Gastrocnemius medialis (tissue), 4 donors: Measurements from ENCODE around the gene TBC1D30. TPM values are rescaled to one million over a fixed set of nuclear protein-coding genes. Genes with fewer than 3 reads are reported as not detected.

Source experiments
- ATAC-seq, 2 donors: fragments of 150-250 bp; one replicate each; pipeline ENCODE4 v1.9.1; 2016
- DNase-seq, 2 donors: peaks; one replicate each; pipeline ENCODE4 v3.0.0-alpha.2; 2019
- H3K27ac ChIP-seq, 4 donors: fragments of 200-600 bp; sonication (generic); 1 replicate in 1 of 4; 2 replicates in 3 of 4; pipeline ENCODE4 v1.5.1; 2016 to 2018; ENCODE audit warnings: mild to moderate bottlenecking in 2 of 4, moderate library complexity in 1 of 4
- H3K27me3 ChIP-seq, 3 donors: fragments of 200-600 bp; sonication (generic) in 2 of 3; 1 replicate in 1 of 3; 2 replicates in 2 of 3; pipeline versions ENCODE4 v1.5.1 to v1.6.0; 2016 to 2019; ENCODE audit warnings: mild to moderate bottlenecking in 1 of 3, moderate library complexity in 1 of 3
- H3K36me3 ChIP-seq, 2 donors: fragments of 200-600 bp; sonication (generic) in 1 of 2; one replicate each; pipeline ENCODE4 v1.5.1; 2017 to 2018
- H3K4me1 ChIP-seq, 2 donors: fragments of 200-600 bp; sonication (generic) in 1 of 2; one replicate each; pipeline ENCODE4 v1.5.1; 2016 to 2017; ENCODE audit warnings: mild to moderate bottlenecking in 2 of 2
- H3K4me3 ChIP-seq, 4 donors: fragments of 200-600 bp; sonication (generic) in 3 of 4; 1 replicate in 1 of 4; 2 replicates in 3 of 4; pipeline ENCODE4 v1.5.1; 2016 to 2019; ENCODE audit warnings: mild to moderate bottlenecking in 2 of 4
- H3K9me3 ChIP-seq, 3 donors: fragments of 200-600 bp; sonication (generic) in 2 of 3; 1 replicate in 1 of 3; 2 replicates in 2 of 3; pipeline ENCODE4 v1.5.1; 2016 to 2019
- CTCF ChIP-seq, 5 experiments: fragments of 450-650 bp in 3 of 5; fragments of 200-600 bp in 2 of 5; sonication (generic) in 2 of 5; IDR thresholded peaks in 4 of 5; conservative IDR thresholded peaks in 1 of 5; 1 replicate in 4 of 5; 2 replicates in 1 of 5; pipeline ENCODE4 v1.5.1; 2016 to 2019; ENCODE audit warnings: antibody characterized with exemption in 5 of 5, mild to moderate bottlenecking in 3 of 5, moderate library complexity in 3 of 5
- POLR2A ChIP-seq, 2 donors: fragments of 450-650 bp; IDR thresholded peaks; one replicate each; pipeline ENCODE4 v1.6.1; 2017; ENCODE audit warnings: antibody characterized with exemption in 2 of 2, mild to moderate bottlenecking in 2 of 2, moderate library complexity in 2 of 2
- in situ Hi-C, 4 donors: fragments of 200-750 bp; cut with MboI; loops; one replicate each; pipeline versions ENCODE4 v1.15.0 to v1.8.0; 2017; ENCODE audit warnings: low sequenced_read_pairs in 4 of 4
- intact Hi-C: fragments of 100-400 bp; cut with DNase I; formaldehyde crosslinking; loops from one replicate; pipeline ENCODE4 v1.15.1; 2023; ENCODE audit warnings: low total_unique reads
- total RNA-seq, 4 donors: library from RNA; depleted of rRNA; stranded (reverse); fragments of >200 nt; gene quantifications; one replicate each; pipeline versions ENCODE4 v1.1.0 to v1.2.3, GENCODE V29; 2016

TBC1D30 gene
- total RNA-seq, 4 donors from 2014 or later: 0.07 to 3.8 (median 0.87) TPM

GRCh38 chr12:64810831-64811230 lies 13.6 kb upstream of the TBC1D30 start:
- no peak for DNase-seq
- H3K4me3 ChIP-seq: no peak overlapping the region
- intact Hi-C loops (no loop called here), in situ Hi-C loops (no loop called here)
- TF ChIP-seq CTCF (IDR thresholded peaks at IDR 0.05 in 4 of 5, conservative IDR thresholded peaks at IDR 0.05 in 1 of 5): no peak
- no peak for TF ChIP-seq POLR2A (IDR thresholded peaks at IDR 0.05)
- H3K9me3 ChIP-seq: no peaks in the 10 kb centered on the region
- H3K27ac ChIP-seq: no peak overlapping the region
- no peaks in the 10 kb centered on the region for H3K36me3 ChIP-seq
- H3K27me3 ChIP-seq: peaks cover 0 to 4% (median 0%) of the 10 kb centered on the region in 3 donors
- no peaks in the 10 kb centered on the region for H3K4me1 ChIP-seq
- ATAC-seq: no peak

GRCh38 chr12:64813723-64814122 lies 10.7 kb upstream of the TBC1D30 start:
- TF ChIP-seq POLR2A (IDR thresholded peaks at IDR 0.05): no peak
- no peak for TF ChIP-seq CTCF (IDR thresholded peaks at IDR 0.05 in 4 of 5, conservative IDR thresholded peaks at IDR 0.05 in 1 of 5)
- no peaks in the 10 kb centered on the region for H3K4me1 ChIP-seq
- intact Hi-C loops: no loop called here
- no peaks in the 10 kb centered on the region for H3K27me3 ChIP-seq
- in situ Hi-C loops: no loop called here
- no peak for DNase-seq
- H3K36me3 ChIP-seq: no peaks in the 10 kb centered on the region
- H3K9me3 ChIP-seq: no peaks in the 10 kb centered on the region
- H3K27ac ChIP-seq: no peak overlapping the region
- no peak for ATAC-seq
- no peak overlapping the region for H3K4me3 ChIP-seq

- DNase-seq (no peak), ATAC-seq (no peak)
- Histone ChIP-seq H3K27me3 (no peaks in the 10 kb centered on the region), H3K9me3 (no peaks in the 10 kb centered on the region), H3K36me3 (no peaks in the 10 kb centered on the region), H3K4me3 (no peak overlapping the region), H3K27ac (no peak overlapping the region), H3K4me1 (no peaks in the 10 kb centered on the region)
- no peak for TF ChIP-seq POLR2A (IDR thresholded peaks at IDR 0.05)
- no peak for TF ChIP-seq CTCF (IDR thresholded peaks at IDR 0.05 in 4 of 5, conservative IDR thresholded peaks at IDR 0.05 in 1 of 5)
- intact Hi-C loops: no loop called here
- in situ Hi-C loops: no loop called here
These were observed 10.0 kb upstream of the TBC1D30 start for GRCh38 chr12:64814432-64814831.

GRCh38 chr12:64819816-64820402 lies 4.5 kb upstream of the TBC1D30 start:
- peaks cover 0 to 8% of the 10 kb centered on the region in 2 donors for H3K4me1 ChIP-seq
- H3K9me3 ChIP-seq: no peaks in the 10 kb centered on the region
- intact Hi-C loops (no loop called here), in situ Hi-C loops (no loop called here)
- no peak overlapping the region for H3K4me3 ChIP-seq
- DNase-seq: no peak
- H3K36me3 ChIP-seq: no peaks in the 10 kb centered on the region
- TF ChIP-seq CTCF (IDR thresholded peaks at IDR 0.05 in 4 of 5, conservative IDR thresholded peaks at IDR 0.05 in 1 of 5) (no peak), POLR2A (IDR thresholded peaks at IDR 0.05) (no peak)
- H3K27ac ChIP-seq: no peak overlapping the region
- peaks cover 4 to 16% (median 9%) of the 10 kb centered on the region in 3 donors for H3K27me3 ChIP-seq
- ATAC-seq: no peak

- Histone ChIP-seq H3K9me3 (no peaks in the 10 kb centered on the region), H3K36me3 (no peaks in the 10 kb centered on the region), H3K4me3 (no peak overlapping the region), H3K4me1 (peaks cover 5 to 15% of the 10 kb centered on the region in 2 donors), H3K27ac (no peak overlapping the region), H3K27me3 (peaks cover 11 to 23% (median 15%) of the 10 kb centered on the region in 3 donors)
- DNase-seq (no peak), ATAC-seq (no peak)
- intact Hi-C loops (no loop called here), in situ Hi-C loops (no loop called here)
- no peak for TF ChIP-seq CTCF (IDR thresholded peaks at IDR 0.05 in 4 of 5, conservative IDR thresholded peaks at IDR 0.05 in 1 of 5)
These were observed 3.9 kb upstream of the TBC1D30 start for GRCh38 chr12:64820593-64820992.
